Mesendoderm (in vitro differentiated cells): ENCODE results near the gene TUBB4A.

Experiments
- DNase-seq: peaks from one replicate; pipeline ENCODE4 v3.0.0; 2013
- H2AK5ac ChIP-seq: 2 replicates; pipeline ENCODE4 v1.6.1; 2013; ENCODE audit warnings: low read length, inconsistent platforms
- H2BK120ac ChIP-seq: 2 replicates; pipeline ENCODE4 v1.6.1; 2013; ENCODE audit warnings: low read depth, mild to moderate bottlenecking, low read length, moderate library complexity, mixed read lengths
- H2BK15ac ChIP-seq: replicated peaks from 2 replicates; pipeline ENCODE4 v1.6.1; 2013; ENCODE audit warnings: low read depth, mild to moderate bottlenecking, moderate library complexity
- H2BK5ac ChIP-seq: 2 replicates; pipeline ENCODE4 v1.6.1; 2013; ENCODE audit warnings: low read length, inconsistent platforms
- H3K18ac ChIP-seq: 2 replicates; pipeline ENCODE4 v1.6.1; 2013; ENCODE audit warnings: mild to moderate bottlenecking, low read length, mixed read lengths
- H3K23ac ChIP-seq: one replicate; pipeline ENCODE4 v1.6.1; 2013; ENCODE audit warnings: low read length
- H3K27ac ChIP-seq: 2 replicates; pipeline ENCODE4 v1.5.1; 2013; ENCODE audit warnings: low read depth, mild to moderate bottlenecking, inconsistent platforms, low read length, moderate library complexity
- H3K27me3 ChIP-seq: 2 replicates; pipeline ENCODE4 v1.6.1; 2013; ENCODE audit warnings: low read length, control low read depth, mild to moderate bottlenecking, inconsistent platforms; ENCODE audit not compliant: insufficient read depth, poor library complexity
- H3K36me3 ChIP-seq: 2 replicates; pipeline ENCODE4 v1.6.1; 2013; ENCODE audit warnings: low read length, inconsistent platforms; ENCODE audit not compliant: control insufficient read depth, insufficient read depth
- H3K4ac ChIP-seq: one replicate; pipeline ENCODE4 v1.6.1; 2013; ENCODE audit warnings: low read depth, mild to moderate bottlenecking, low read length, moderate library complexity
- H3K4me1 ChIP-seq: 2 replicates; pipeline ENCODE4 v1.6.1; 2013; ENCODE audit warnings: low read depth, low read length, inconsistent platforms; ENCODE audit not compliant: control insufficient read depth
- H3K4me2 ChIP-seq: 2 replicates; pipeline ENCODE4 v1.6.1; 2013; ENCODE audit warnings: low read length
- H3K4me3 ChIP-seq: 2 replicates; pipeline ENCODE4 v1.5.1; 2013; ENCODE audit warnings: mild to moderate bottlenecking, low read length
- H3K56ac ChIP-seq: one replicate; pipeline ENCODE4 v1.6.1; 2013; ENCODE audit warnings: low read length
- H3K79me1 ChIP-seq: 2 replicates; pipeline ENCODE4 v1.6.1; 2013; ENCODE audit warnings: low read length, inconsistent platforms
- H3K79me2 ChIP-seq: 2 replicates; pipeline ENCODE4 v1.6.1; 2013; ENCODE audit warnings: mild to moderate bottlenecking, low read length; ENCODE audit not compliant: control insufficient read depth, insufficient read depth
- H3K9ac ChIP-seq: 2 replicates; pipeline ENCODE4 v1.6.1; 2013; ENCODE audit warnings: low read length, inconsistent platforms
- H4K5ac ChIP-seq: one replicate; pipeline ENCODE4 v1.6.1; 2013; ENCODE audit warnings: low read length
- H4K8ac ChIP-seq: one replicate; pipeline ENCODE4 v1.6.1; 2013; ENCODE audit warnings: low read depth, mild to moderate bottlenecking, control low read depth, low read length, moderate library complexity
- WGBS: extraction: QIAGEN DNeasy Blood & Tissue Kit; methylation state at CpG from one replicate; pipeline ENCODE4 v1.1.7; 2013; ENCODE audit warnings: low lambda C conversion rate, missing lambda C conversion rate; ENCODE audit not compliant: insufficient coverage; ENCODE audit errors: extremely low coverage; 5-methylcytosine and 5-hydroxymethylcytosine counted together

Gene TUBB4A

DNA sequence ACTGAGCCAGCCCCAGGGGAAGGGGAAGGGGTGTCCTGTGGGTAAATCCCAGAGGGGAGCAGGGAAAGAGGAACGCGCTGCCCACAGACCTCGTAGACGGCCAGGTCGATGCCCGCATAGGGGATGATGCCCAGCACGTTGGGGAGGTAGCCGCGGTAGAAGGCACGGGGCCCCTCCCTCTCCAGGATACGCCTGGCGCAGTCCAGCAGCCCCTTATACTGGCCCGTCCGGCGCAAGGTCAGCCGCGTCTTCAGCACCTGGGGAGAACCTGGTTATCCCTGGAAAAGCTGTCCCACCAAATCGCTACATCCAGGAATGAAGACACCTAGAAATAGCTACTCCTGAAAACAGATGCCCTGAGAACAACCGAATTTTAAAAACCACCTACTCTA is 49.9 kb downstream of the TUBB4A start:
- Histone ChIP-seq H3K4ac (no peak overlapping the region), H2AK5ac (no peak overlapping the region), H3K9ac (no peak overlapping the region), H4K5ac (no peak overlapping the region), H3K79me2 (no peaks in the 10 kb centered on the region), H4K8ac (no peak overlapping the region), H3K4me2 (no peak overlapping the region), H3K36me3 (no peaks in the 10 kb centered on the region), H3K18ac (no peak overlapping the region), H3K4me1 (no peaks in the 10 kb centered on the region), H2BK5ac (no peak overlapping the region), H2BK15ac (no peak overlapping the region), H3K56ac (no peak overlapping the region), H3K27ac (no peak overlapping the region), H3K27me3 (no peaks in the 10 kb centered on the region), H3K23ac (no peak overlapping the region), H3K4me3 (no peak overlapping the region), H3K79me1 (no peaks in the 10 kb centered on the region), H2BK120ac (no peak overlapping the region)
- no CpG with 5 or more reads among the region's 19 CpGs for whole genome bisulfite sequencing
- no peak for DNase-seq

DNA sequence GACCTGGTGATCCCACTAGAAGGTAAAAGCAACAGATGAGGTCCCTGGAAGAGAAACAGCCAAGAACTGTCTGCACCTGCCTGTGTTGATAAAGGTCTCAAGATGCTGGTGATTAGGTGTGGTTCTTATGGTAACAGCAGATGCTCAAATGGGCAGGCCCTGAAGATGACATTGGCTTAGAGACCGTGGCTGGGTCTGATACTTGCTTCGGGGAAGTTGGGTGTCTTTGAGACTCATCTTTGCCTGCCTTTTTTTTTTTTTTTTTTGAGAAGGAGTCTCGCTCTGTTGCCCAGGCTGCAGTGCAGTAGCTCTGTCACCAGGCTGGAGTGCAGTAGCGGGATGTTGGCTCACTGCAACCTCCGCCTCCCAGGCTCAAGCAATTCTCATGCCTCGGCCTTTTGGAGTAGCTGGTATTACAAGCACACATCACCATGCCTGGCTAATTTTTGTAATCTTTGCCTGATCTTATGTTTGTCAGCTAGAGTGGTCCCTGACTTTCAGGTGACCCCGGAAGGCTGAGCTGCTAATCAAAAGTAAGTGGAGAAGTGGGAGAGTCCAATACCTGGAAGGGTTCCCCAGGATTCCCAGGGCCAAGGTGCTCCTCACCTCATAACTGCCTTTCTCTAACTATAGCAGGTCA is 50.4 kb downstream of the TUBB4A start:
- no peak overlapping the region for H3K4me3 ChIP-seq
- H3K23ac ChIP-seq: no peak overlapping the region
- H2BK5ac ChIP-seq: no peak overlapping the region
- H3K27me3 ChIP-seq: no peaks in the 10 kb centered on the region
- no peaks in the 10 kb centered on the region for H3K79me2 ChIP-seq
- H3K36me3 ChIP-seq: no peaks in the 10 kb centered on the region
- no peak overlapping the region for H4K8ac ChIP-seq
- no peak overlapping the region for H3K18ac ChIP-seq
- H4K5ac ChIP-seq: no peak overlapping the region
- H3K79me1 ChIP-seq: no peaks in the 10 kb centered on the region
- H3K4me2 ChIP-seq: no peak overlapping the region
- no peak overlapping the region for H3K56ac ChIP-seq
- no peak overlapping the region for H3K9ac ChIP-seq
- no peak overlapping the region for H2BK15ac ChIP-seq
- H3K4me1 ChIP-seq: no peaks in the 10 kb centered on the region
- H3K27ac ChIP-seq: no peak overlapping the region
- no CpG with 5 or more reads among the region's 7 CpGs for WGBS
- no peak overlapping the region for H2BK120ac ChIP-seq
- no peak overlapping the region for H3K4ac ChIP-seq
- no peak overlapping the region for H2AK5ac ChIP-seq
- DNase-seq: no peak

DNA sequence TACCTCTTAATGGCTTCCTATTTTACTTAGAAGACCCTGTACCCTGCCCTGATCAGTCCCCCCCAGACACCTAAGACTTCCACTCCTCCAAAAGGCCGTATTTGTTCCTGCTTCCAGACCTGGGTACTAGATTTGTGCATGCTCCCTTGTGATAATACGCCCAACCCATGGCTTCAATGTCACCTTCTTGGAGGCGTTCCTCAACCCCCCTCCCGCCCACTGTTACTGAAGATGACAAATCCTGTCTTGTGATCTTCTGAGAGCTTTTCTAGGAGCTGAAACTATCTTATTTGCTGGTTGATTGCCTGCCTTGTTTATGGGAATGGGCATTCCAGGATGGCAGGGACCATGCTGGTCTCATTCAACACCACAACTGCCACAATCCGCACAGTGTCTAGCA is 51.9 kb downstream of the TUBB4A start:
- Histone ChIP-seq H3K4me1 (no peaks in the 10 kb centered on the region), H2BK5ac (no peak overlapping the region), H3K4me3 (no peak overlapping the region), H3K79me2 (no peaks in the 10 kb centered on the region), H2AK5ac (no peak overlapping the region), H3K4me2 (no peak overlapping the region), H3K27ac (no peak overlapping the region), H3K56ac (no peak overlapping the region), H3K27me3 (no peaks in the 10 kb centered on the region), H3K36me3 (no peaks in the 10 kb centered on the region), H4K5ac (no peak overlapping the region), H3K18ac (no peak overlapping the region), H3K9ac (no peak overlapping the region), H2BK120ac (no peak overlapping the region), H4K8ac (no peak overlapping the region), H3K23ac (no peak overlapping the region), H2BK15ac (no peak overlapping the region), H3K4ac (no peak overlapping the region), H3K79me1 (no peaks in the 10 kb centered on the region)
- no peak for DNase-seq
- no CpG with 5 or more reads among the region's 5 CpGs for WGBS

DNA sequence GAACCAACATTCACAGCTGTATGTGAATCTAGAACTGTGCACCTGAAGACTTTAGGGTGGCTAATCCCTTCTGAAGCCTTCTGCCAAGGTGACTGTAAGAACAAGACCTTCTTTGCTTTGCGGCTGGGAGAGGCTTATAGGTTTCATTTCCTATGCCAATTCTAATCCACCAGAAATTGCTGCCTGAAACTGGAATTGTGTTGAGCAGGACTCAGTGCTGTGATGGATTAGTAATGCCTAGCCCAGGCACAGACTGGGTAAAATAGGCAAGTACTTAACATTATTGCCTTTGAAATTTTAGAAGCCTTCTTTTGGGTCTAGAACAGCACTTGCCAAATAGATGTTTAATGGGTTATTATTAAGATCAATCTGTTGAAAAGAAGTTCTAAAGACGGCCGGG is 54.1 kb downstream of the TUBB4A start:
- Histone ChIP-seq H4K5ac (no peak overlapping the region), H3K36me3 (no peaks in the 10 kb centered on the region), H2AK5ac (no peak overlapping the region), H3K79me1 (no peaks in the 10 kb centered on the region), H3K27me3 (no peaks in the 10 kb centered on the region), H3K4me3 (no peak overlapping the region), H3K4me1 (no peaks in the 10 kb centered on the region), H3K27ac (no peak overlapping the region), H3K4me2 (no peak overlapping the region), H3K23ac (no peak overlapping the region), H2BK5ac (no peak overlapping the region), H3K79me2 (no peaks in the 10 kb centered on the region), H3K18ac (no peak overlapping the region), H4K8ac (no peak overlapping the region), H3K9ac (no peak overlapping the region), H2BK15ac (no peak overlapping the region), H3K4ac (no peak overlapping the region), H3K56ac (no peak overlapping the region), H2BK120ac (no peak overlapping the region)
- no peak for DNase-seq
- WGBS: no CpG with 5 or more reads among the region's 3 CpGs

DNA sequence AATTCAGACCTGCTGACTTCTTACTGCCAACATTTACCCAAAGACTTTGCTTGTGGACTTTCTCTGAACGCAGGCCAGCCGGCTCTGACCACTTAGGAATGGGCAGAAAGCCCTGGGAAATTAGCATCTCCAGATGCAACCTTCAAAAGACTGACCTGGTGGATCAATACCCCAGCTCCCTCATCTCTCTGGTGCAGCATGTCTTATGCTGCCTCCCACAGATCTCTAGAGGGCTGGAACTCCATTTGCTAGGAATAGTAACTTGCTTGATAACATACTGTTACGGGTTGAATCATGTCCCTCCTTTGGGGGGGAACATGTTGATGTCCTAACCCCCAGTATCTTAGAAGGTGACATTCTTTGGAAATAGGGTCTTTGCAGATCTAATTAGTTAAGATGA is 55.7 kb downstream of the TUBB4A start:
- no peaks in the 10 kb centered on the region for H3K79me2 ChIP-seq
- no peaks in the 10 kb centered on the region for H3K36me3 ChIP-seq
- no peak overlapping the region for H3K4ac ChIP-seq

More for the DNA sequence above, 55.7 kb downstream of the TUBB4A start:
- Histone ChIP-seq H3K18ac (no peak overlapping the region), H3K4me3 (no peak overlapping the region), H3K23ac (no peak overlapping the region), H2BK120ac (no peak overlapping the region), H2AK5ac (no peak overlapping the region), H3K9ac (no peak overlapping the region), H4K8ac (no peak overlapping the region), H3K27me3 (no peaks in the 10 kb centered on the region), H3K56ac (no peak overlapping the region), H3K4me2 (no peak overlapping the region), H2BK5ac (no peak overlapping the region), H3K79me1 (no peaks in the 10 kb centered on the region), H3K4me1 (no peaks in the 10 kb centered on the region), H4K5ac (no peak overlapping the region), H3K27ac (no peak overlapping the region), H2BK15ac (no peak overlapping the region)
- DNase-seq: no peak
- WGBS: no CpG with 5 or more reads among the region's 3 CpGs
